ENCODE results near the gene RAB7B. TPM values are rescaled to one million over a fixed set of nuclear protein-coding genes. Genes with fewer than 3 reads are reported as not detected.

Gene RAB7B
- total RNA-seq, 1 donor from 2014 or later: not detected

DNA sequence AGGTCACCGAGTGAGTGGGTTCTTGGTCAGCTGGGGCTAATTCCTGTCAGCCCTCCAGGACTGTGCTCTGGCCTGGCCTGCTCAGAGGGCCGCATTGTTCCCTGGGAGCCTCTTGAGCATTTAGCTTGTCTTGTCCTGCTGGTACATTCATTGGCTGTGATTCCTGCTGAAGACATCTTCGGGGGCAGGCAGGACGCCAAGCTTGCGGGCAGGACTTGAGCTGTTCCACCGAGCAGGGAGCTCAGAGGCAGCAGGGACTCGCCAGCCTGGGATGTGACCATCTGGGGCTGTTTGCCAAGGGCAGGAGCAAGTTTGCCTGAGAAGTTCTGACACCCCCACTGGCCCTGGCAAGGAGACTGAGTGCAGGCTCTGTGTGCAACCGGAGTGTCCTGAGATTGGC is 52.9 kb downstream of the RAB7B start:
- Mint-ChIP-seq H3K36me3 (ENCODE audit: low read depth) (no peaks in the 10 kb centered on the region), H3K27me3 (peaks cover 17% of the 10 kb centered on the region), H3K9me3 (no peaks in the 10 kb centered on the region), H3K4me1 (no peaks in the 10 kb centered on the region), H3K27ac (no peak overlapping the region), H3K4me3 (no peak overlapping the region)
- DNase-seq: no peak
- intact Hi-C loops (cut with micrococcal nuclease): no loop called here

DNA sequence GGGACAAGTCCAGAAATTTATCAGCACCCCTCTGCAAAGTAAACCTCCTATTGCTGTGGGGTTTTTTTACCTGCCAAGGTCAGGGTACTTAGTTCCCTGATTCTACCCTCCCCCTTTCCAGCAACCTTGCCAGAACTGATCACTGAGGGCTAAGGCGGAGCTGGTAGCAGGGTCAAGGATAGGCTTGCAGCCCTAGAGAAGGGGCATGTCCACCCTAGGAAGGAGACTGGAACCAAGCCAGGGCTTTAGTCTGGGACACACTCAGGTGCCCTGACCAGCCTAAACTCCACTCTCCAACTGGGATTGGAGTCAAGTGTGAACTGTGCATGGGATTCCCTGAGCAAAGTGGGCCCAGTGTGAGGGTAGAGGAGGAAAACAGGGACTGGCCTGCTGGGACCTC is 53.4 kb downstream of the RAB7B start:
- Mint-ChIP-seq H3K36me3 (ENCODE audit: low read depth) (no peaks in the 10 kb centered on the region), H3K27me3 (peaks cover 15% of the 10 kb centered on the region), H3K9me3 (no peaks in the 10 kb centered on the region), H3K27ac (no peak overlapping the region), H3K4me1 (no peaks in the 10 kb centered on the region), H3K4me3 (no peak overlapping the region)
- intact Hi-C loops (cut with micrococcal nuclease): no loop called here
- DNase-seq: no peak

DNA sequence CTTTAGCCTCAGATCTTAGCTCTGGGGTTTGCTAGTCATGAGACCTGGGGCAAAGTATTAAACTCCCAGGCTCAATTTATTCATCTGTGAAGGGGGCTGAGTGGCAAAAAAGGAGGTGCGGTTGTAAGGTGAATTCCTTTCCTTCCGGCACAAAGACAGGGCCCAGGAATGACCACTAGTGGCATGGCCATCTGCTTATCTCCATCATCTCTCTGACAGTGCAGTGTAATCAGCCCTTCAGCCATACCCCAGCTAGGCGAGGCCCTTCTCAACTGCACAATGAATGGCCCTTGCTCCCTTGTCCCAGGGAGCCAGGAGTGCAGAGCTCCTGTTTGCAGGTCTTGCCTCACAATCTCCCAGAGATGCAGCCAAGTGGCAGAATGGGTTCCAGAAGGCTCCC is 54.3 kb downstream of the RAB7B start:
- intact Hi-C loops (cut with micrococcal nuclease): no loop called here
- H3K4me1 Mint-ChIP-seq: no peaks in the 10 kb centered on the region
- H3K36me3 Mint-ChIP-seq (ENCODE audit: low read depth): no peaks in the 10 kb centered on the region
- no peak for DNase-seq
- H3K9me3 Mint-ChIP-seq: no peaks in the 10 kb centered on the region
- H3K27me3 Mint-ChIP-seq: peaks cover 16% of the 10 kb centered on the region
- H3K27ac Mint-ChIP-seq: no peak overlapping the region
- no peak overlapping the region for H3K4me3 Mint-ChIP-seq

DNA sequence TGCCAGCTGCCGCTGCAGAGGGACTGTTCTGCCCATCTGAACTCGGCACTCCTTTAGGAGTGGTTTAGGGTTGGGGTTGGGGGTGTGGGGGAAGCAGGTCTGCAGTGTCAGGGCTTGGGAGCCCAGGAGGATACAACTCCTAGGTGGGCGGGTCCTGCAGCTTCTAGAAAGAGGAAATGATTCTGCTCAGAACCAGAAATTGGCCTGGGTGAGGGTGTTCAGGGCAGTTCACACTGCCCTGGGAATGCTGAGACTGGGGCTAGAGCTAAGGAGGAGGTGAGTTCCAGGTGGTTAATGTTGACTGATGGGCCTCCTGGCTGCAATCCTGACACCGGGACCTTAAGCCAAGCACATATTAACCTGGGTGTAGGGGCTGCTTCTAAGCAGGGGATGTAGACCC is 55.2 kb downstream of the RAB7B start:
- H3K27me3 Mint-ChIP-seq: peaks cover 18% of the 10 kb centered on the region
- no peaks in the 10 kb centered on the region for H3K36me3 Mint-ChIP-seq (ENCODE audit: low read depth)
- H3K27ac Mint-ChIP-seq: no peak overlapping the region
- DNase-seq: no peak
- H3K4me3 Mint-ChIP-seq: no peak overlapping the region
- no peaks in the 10 kb centered on the region for H3K9me3 Mint-ChIP-seq
- no peaks in the 10 kb centered on the region for H3K4me1 Mint-ChIP-seq
- intact Hi-C loops (cut with micrococcal nuclease): no loop called here

DNA sequence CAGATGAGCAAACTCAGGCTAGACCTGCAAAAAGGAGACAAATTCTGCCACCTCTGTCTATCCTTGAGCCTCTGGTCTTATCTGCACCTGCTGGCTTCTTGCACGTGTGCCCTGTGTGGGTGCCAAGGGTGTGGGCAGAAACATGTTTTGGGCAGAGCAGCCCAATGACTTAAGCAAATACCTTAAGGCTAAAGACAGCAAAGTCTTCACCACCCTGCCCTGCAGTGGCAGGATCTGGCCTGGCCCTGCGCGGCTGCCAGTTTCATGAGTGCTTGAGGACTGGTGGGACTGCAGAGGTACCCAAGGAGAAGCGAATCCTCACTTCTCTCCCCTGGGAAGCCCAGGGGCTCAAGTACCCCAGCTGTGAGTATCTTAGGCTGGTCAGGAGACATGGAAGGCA is 56.2 kb downstream of the RAB7B start:
- Mint-ChIP-seq H3K9me3 (no peaks in the 10 kb centered on the region), H3K4me3 (no peak overlapping the region), H3K27ac (no peak overlapping the region), H3K4me1 (no peaks in the 10 kb centered on the region), H3K36me3 (ENCODE audit: low read depth) (no peaks in the 10 kb centered on the region), H3K27me3 (peaks cover 21% of the 10 kb centered on the region)
- DNase-seq: no peak
- intact Hi-C loops (cut with micrococcal nuclease): no loop called here

DNA sequence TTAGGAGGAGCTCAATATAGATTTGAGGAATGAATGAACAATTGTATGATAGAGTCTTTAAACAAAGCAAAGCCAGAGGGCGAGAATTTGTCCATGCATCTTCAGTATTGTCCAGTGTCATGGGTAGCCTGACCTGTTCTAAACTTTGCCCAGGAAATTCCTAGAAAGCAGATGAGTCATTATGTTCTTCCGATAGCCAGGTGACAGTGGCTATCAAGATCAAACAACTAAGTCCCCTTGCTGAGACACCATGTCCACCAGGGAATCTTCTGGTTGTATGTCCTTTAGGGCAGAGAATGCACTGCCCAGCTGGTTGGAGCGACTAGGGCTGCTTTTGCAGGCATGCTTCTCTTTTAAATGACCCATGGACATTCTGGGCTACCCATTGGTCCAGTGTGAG is 58.1 kb downstream of the RAB7B start:
- intact Hi-C loops (cut with micrococcal nuclease): no loop called here
- no peak overlapping the region for H3K27ac Mint-ChIP-seq
- H3K4me1 Mint-ChIP-seq: no peaks in the 10 kb centered on the region
- H3K27me3 Mint-ChIP-seq: peaks cover 25% of the 10 kb centered on the region
- DNase-seq: no peak
- H3K36me3 Mint-ChIP-seq (ENCODE audit: low read depth): no peaks in the 10 kb centered on the region
- H3K9me3 Mint-ChIP-seq: no peaks in the 10 kb centered on the region
- no peak overlapping the region for H3K4me3 Mint-ChIP-seq

DNA sequence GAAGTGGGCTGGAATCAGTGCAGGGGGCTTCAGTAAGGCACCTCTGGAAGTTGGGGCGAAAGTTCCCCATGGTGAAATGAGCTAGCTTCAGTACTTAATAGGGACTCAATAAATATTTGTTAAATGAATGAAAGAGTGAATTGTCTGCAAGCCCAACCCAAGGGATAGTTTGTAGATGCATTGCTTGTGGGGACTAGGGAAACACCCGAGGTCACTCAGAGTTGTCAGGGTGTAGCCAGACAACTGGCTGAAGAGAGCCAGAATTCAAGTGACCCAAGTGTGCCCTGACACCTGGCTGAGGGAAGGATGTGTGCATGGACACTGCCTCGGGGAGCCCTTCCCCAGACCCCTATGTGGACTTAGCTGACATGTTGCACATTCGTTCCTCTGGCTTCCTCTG is 58.7 kb downstream of the RAB7B start:
- Mint-ChIP-seq H3K27ac (no peak overlapping the region), H3K36me3 (ENCODE audit: low read depth) (no peaks in the 10 kb centered on the region), H3K4me3 (no peak overlapping the region), H3K9me3 (no peaks in the 10 kb centered on the region), H3K4me1 (no peaks in the 10 kb centered on the region), H3K27me3 (peaks cover 28% of the 10 kb centered on the region)
- no peak for DNase-seq
- intact Hi-C loops (cut with micrococcal nuclease): no loop called here

DNA sequence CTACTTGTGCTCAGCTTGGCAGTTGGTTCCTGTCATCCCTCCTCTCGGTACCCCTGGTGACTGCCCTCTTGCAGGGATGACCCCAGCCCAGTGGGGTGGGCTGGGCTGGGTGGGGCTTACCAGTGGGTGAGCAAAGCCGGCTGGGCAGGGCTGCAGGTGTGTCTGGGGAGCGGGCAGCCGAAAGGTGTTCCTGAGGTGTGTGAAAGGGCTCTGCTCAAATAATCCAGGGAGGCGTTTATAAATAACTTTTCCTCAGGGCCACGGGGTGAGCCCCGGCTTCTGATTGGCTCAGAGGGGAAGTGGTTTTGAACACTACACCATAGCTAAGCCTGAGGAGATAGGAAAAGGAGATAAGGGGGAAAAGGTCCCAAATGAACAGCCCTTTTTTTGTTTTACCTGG is 60.0 kb downstream of the RAB7B start, which contains the start of gene SLC26A9:
TSS of gene SLC26A9 (minus strand) at position 212 of the 400 bp plus-strand sequence. CDS start 7,636 bp downstream, outside the sequence.
- H3K9me3 Mint-ChIP-seq: no peaks in the 10 kb centered on the region
- H3K36me3 Mint-ChIP-seq (ENCODE audit: low read depth): no peaks in the 10 kb centered on the region
- no peaks in the 10 kb centered on the region for H3K4me1 Mint-ChIP-seq
- no peak within 1 kb of the TSS for H3K27ac Mint-ChIP-seq
- H3K27me3 Mint-ChIP-seq: peaks cover 34% of the 10 kb centered on the region
- no peak for DNase-seq
- intact Hi-C loops (cut with micrococcal nuclease): no loop called here
- no peak within 1 kb of the TSS for H3K4me3 Mint-ChIP-seq

DNA sequence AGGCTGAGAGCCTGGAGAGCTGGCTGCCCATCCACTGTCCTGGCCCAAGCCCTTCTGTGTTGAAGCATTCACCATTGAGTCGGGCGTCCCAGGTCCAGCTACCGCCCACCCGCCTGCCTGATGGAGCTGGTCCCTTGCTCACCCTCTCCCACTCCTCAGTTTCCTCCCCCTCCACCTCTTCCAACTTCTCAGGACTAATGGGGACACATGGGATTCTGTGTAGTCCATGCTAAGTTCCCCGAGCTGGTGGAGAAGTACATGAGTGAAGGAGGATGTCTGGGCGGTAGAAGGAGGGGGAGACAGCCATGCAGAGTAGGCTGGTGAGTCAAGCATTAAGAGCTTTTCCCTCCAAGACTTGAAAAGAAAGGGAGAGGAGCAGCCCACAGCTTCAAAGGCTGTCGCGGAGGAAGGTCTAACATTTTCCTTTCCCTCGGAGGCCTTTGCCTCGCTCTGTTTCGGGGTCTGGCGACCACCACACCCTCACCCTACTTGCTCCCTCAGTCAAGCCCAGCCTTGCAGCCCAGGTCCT is 60.5 kb downstream of the RAB7B start:
- Mint-ChIP-seq H3K27me3 (peaks cover 36% of the 10 kb centered on the region), H3K4me1 (no peaks in the 10 kb centered on the region), H3K36me3 (ENCODE audit: low read depth) (no peaks in the 10 kb centered on the region), H3K9me3 (no peaks in the 10 kb centered on the region), H3K27ac (no peak overlapping the region), H3K4me3 (no peak overlapping the region)
- intact Hi-C loops (cut with micrococcal nuclease): no loop called here
- no peak for DNase-seq

DNA sequence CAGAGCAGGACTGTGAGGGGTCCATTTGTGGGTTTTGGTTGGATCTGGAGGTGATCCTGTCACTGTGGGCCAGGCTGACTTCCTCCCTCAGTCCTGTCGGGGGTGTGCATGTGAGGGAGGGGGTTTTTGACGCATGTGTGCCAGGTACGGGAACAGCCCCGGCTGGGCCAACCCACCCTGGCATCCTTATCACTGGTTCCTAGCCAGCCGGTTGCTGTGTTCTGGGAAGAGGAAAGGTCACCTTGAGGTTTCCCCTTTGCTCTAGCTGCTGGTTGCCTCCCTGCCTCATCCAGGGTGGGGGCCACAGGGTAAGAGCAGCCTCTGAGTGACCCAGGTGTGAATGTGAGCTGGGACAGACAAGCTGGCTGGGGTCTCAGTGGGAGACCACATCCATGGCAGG is 62.5 kb downstream of the RAB7B start:
- Mint-ChIP-seq H3K4me1 (no peaks in the 10 kb centered on the region), H3K36me3 (ENCODE audit: low read depth) (no peaks in the 10 kb centered on the region), H3K27me3 (peaks cover 33% of the 10 kb centered on the region), H3K9me3 (no peaks in the 10 kb centered on the region), H3K4me3 (no peak overlapping the region), H3K27ac (no peak overlapping the region)
- intact Hi-C loops (cut with micrococcal nuclease): no loop called here
- no peak for DNase-seq

DNA sequence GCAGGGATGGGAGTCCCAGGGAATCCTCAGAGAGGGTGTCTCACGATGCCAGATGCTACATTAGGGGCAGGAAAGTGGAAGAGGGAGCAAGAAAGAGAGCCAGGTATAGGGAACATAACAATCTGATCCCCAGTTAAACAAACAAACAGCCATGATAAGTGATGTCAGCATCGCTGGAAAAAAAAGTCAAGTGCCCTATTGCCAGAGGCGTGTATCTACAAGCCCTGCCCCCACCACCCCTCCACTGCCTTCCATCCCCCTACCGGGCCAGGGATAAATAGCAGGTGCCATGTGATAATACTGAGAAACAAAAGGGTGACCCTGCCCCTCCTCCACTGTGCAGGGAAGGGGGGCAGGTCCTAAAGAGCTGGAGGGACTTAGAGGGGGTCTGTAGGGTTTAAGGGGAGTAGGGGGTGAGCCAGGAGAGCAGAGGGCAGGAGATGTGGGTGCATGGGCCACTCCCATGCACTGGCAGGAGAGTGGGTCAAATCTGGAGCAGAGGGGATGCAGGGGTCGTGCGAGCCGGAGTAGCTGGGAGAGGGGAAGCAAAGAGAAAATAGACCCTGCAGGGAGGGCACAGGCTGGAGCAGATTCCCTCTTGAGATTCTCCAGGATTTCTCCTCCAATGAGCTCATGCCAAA is 63.4 kb downstream of the RAB7B start:
- no peaks in the 10 kb centered on the region for H3K4me1 Mint-ChIP-seq
- no peaks in the 10 kb centered on the region for H3K36me3 Mint-ChIP-seq (ENCODE audit: low read depth)
- H3K27me3 Mint-ChIP-seq: peaks cover 28% of the 10 kb centered on the region
- intact Hi-C loops (cut with micrococcal nuclease): no loop called here
- no peaks in the 10 kb centered on the region for H3K9me3 Mint-ChIP-seq
- DNase-seq: no peak
- H3K27ac Mint-ChIP-seq: no peak overlapping the region
- no peak overlapping the region for H3K4me3 Mint-ChIP-seq

DNA sequence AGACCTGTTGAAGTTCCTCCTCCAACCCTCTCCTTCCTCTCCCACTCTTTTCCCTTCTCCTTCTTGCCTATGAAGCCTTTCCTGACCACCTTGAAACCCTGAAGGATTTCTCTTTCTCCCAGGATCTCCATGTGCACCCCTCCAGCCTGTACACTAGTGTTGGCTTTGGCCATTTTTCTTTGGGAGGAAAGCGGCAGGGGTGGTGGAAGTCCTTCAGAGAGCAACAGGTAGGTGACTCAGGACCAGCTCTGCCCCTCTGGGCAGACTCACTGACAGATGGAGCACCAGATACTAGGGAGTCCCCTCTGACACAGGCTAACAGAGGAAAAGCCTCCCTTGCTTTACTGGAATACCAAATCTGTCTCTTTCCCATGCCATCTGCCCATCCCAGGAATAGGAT is 64.5 kb downstream of the RAB7B start:
- H3K36me3 Mint-ChIP-seq (ENCODE audit: low read depth): no peaks in the 10 kb centered on the region
- H3K4me3 Mint-ChIP-seq: no peak overlapping the region
- intact Hi-C loops (cut with micrococcal nuclease): no loop called here
- no peak overlapping the region for H3K27ac Mint-ChIP-seq
- H3K27me3 Mint-ChIP-seq: peaks cover 27% of the 10 kb centered on the region
- no peaks in the 10 kb centered on the region for H3K9me3 Mint-ChIP-seq
- no peaks in the 10 kb centered on the region for H3K4me1 Mint-ChIP-seq
- DNase-seq: no peak

DNA sequence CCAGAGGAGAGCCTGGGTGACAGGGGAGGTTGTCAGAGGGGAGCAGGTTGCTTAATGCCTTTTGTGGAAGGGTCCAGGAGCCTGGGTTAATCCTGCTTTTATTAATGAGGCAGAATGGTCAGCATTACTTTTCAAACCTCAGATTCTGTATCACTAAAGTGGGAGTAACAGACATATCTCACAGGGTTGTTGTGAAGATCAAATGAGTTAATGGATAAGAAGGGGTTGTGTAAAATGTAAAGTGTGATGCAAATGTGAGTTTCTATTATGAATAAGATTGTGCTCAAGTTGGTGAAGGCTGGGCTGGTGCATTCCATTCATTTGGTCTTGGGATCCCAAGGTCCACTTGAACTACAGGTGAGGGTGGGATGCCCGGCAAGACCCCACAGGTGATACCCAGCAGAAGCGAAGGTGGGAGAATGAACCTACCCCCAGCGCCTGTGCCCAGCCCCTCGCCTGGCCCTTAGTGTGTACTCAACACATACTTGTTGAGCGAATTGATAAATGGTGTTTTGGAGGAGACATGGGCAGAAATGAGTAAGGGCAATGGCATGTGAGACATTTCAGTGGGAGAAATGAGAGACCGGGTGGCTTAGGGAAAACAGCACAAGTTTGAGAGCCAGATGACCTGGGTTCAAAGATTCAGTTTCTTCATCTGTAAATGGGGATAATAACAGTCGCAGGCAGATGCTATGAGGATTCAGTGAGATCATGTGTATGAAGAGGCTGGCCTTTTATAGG is 66.2 kb downstream of the RAB7B start:
- Mint-ChIP-seq H3K36me3 (ENCODE audit: low read depth) (no peaks in the 10 kb centered on the region), H3K4me1 (no peaks in the 10 kb centered on the region), H3K27me3 (peaks cover 33% of the 10 kb centered on the region), H3K9me3 (no peaks in the 10 kb centered on the region), H3K27ac (no peak overlapping the region), H3K4me3 (no peak overlapping the region)
- no peak for DNase-seq
- intact Hi-C loops (cut with micrococcal nuclease): no loop called here

DNA sequence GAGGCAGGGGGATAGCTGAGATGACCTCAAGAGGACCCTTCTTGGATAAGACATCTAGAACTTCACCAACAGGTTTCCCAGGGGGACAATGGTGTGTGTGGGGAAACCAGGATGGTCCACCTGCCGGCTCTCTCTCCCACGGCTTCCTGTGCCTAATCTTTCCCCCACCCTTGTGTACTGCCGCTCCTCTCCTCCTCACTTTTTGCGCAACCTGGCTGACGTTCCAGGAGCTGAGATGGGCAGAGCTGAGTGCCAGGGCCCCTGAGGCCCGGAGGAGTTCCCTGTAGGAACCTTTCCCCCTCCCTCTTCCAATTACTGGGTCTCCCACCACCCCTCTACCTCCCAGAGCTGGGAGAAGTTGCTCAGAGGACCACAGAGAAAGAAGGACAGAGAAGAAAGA is 66.9 kb downstream of the RAB7B start:
- no peak for DNase-seq
- H3K27me3 Mint-ChIP-seq: peaks cover 33% of the 10 kb centered on the region
- intact Hi-C loops (cut with micrococcal nuclease): no loop called here

More for the DNA sequence above, 66.9 kb downstream of the RAB7B start:
- Mint-ChIP-seq H3K27ac (no peak overlapping the region), H3K4me3 (no peak overlapping the region), H3K4me1 (no peaks in the 10 kb centered on the region), H3K36me3 (ENCODE audit: low read depth) (no peaks in the 10 kb centered on the region), H3K9me3 (no peaks in the 10 kb centered on the region)

Measured in activated CD4-positive, alpha-beta T cell treated with anti-CD3 and anti-CD28 coated beads, Interleukin-2, amount 10 ng/mL, durations not matched to agents 24 days and 14 days (primary cell).